COR-L47 (cell line): ENCODE measurements around the gene LSM4.

ENCODE experiments used
- DNase-seq: peaks from one replicate; lab custom pipeline; 2025; lab: John Stamatoyannopoulos, UW

Gene LSM4

DNA sequence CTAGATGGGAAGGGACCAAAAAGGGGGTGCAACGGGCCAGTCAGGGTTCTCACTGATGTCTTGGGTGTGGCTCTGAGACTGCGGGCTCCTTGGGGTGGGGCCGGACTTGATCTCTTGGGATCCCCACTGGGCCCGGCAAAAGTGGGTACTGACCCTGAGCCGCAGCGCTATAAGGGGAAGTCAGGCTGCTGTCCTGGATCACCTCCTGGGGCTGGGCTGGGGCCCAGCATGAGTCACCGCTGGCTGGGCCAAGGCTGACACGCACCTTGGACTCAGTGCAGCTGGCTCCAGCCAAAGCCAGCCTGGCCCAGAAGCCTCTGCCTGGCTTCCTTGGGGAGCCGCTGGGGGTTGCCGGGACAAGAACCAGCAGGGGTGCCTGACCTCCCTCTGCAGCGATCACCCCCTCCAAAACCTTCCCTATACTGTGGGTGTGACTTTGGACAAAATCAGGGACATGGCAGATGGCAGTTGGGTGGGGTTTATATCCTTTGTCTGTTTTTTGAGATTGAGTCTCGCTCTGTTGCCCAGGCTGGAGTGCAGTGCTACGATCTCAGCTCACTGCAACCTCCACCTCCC is 48.0 kb downstream of the LSM4 start:
- no peak for DNase-seq

DNA sequence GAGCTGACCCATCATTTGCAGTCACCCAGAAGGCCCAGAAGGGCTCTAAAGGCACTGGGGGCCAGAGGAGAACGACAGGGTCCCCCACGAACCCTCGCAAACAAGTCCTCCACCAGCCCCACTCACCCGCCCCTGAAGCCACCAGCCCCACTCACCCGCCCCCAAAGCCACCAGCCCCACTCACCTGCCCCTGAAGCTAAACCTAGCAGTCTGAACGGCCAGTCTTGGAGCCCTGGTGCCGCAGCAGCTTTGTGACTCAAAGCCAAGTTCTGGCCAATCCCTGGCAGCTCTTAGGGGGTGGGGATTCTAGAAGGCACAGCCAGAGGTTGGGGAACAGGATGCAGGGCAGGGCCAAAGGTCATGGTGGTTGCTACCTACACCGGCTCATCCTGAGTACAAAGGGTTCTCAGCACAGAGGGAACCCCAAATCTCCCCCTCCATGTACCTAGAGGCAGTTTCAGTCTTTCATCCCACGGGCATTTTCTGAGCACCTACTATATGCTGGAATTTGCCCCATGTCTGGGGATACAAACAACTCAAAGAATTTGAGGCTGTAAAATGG is 48.6 kb downstream of the LSM4 start, which contains the start of gene IQCN:
Gene IQCN (minus strand): TSS at position 234 of the 562 bp plus-strand sequence. CDS start 4,974 bp downstream, outside the sequence.
- no peak for DNase-seq

DNA sequence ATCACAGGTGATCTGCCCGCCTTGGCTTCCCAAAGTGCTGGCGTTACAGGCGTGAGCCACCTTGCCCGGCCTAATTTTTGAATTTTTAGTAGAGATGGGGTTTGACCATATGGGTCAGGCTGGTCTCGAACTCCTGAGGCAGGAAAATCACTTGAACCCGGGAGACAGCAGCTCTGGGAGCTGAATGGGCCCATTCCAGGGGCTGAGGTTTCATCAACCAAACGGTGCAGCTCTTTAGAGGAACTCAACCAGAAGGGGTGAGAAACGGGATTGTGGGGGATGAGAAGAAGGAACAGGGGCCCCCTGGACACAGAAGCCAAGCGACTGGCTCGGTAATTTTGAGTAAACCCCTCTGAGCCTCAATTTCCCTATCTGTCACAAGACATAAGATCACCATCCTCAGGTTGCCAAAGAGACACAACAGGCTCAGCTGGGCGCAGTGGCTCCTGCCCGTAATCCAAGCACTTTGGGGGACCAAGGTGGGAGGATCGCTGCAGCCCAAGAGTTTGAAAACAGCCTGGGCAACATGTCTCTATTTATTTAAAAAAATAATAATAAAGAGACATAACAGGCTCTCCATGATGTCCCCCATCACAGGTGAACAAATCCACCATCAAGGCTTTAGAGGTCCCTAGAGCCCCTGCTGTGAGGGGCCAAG is 49.2 kb downstream of the LSM4 start:
- no peak for DNase-seq

DNA sequence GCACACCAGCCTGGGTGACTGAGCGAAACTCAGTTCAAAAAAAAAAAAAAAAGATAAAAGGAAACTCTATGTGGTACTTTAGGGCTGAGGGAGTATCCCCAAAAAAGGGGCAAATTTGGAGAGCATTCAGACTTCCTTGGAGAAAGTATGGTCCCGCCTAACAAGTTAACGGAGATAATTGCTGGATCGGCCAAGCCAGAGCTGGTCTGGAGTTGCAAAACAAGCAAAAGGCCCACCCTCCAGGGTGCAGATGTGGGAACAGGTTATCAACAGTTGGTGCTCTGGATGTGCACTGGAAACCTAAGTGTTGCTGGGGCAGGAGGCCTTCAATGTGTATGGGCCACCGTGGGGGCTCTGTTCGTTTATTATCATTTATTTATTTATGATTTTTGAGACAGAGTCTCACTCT is 51.4 kb downstream of the LSM4 start:
- no peak for DNase-seq

DNA sequence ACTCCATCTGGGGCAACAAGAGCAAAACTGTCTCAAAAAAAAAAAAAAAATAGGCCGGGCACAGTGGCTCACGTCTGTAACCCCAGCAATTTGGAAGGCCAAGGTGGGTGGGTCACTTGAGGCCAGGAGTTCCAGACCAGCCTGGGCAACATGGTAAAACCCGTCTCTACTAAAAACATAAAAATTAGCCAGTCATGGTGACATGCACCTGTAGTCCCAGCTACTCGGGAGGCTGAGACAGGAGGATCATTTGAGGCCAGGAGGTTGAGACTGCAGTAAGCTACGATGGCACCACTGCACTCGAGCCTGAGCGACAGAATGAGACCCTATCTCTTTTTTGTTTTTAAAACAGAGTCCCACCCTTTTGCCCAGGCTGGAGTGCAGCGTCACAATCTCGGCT is 52.5 kb downstream of the LSM4 start:
- DNase-seq = no peak

DNA sequence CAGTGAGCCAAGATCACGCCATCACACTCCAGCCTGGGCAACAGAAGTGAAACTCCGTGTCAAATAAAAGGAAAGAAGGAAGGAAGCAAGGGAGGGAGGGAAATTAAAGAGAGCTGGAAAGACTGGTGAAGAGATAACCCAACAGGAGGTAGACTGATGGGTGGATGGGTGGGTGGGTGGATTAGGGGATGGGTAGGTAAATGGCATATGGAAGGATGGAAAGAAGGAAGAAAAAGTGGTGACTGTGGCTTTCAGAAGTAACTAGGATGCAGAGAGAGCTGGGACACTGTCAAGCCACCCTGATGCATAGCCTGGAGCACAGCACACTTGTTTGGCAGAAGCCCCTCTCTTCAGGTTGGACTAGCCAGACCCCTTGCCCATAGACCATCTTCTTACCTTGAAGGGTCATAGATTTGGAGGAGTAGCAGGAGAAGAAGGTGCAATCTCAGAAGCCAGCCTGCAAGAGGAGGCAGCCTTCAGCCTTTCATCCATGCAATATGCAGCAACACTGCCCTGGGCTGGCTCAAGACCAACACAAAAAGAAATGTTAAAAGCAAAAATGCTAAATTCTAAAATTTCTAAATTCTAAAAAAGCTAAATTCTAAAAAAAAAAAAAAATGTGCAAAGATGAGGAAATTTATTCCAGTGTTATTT is 53.7 kb downstream of the LSM4 start:
- DNase-seq = no peak

DNA sequence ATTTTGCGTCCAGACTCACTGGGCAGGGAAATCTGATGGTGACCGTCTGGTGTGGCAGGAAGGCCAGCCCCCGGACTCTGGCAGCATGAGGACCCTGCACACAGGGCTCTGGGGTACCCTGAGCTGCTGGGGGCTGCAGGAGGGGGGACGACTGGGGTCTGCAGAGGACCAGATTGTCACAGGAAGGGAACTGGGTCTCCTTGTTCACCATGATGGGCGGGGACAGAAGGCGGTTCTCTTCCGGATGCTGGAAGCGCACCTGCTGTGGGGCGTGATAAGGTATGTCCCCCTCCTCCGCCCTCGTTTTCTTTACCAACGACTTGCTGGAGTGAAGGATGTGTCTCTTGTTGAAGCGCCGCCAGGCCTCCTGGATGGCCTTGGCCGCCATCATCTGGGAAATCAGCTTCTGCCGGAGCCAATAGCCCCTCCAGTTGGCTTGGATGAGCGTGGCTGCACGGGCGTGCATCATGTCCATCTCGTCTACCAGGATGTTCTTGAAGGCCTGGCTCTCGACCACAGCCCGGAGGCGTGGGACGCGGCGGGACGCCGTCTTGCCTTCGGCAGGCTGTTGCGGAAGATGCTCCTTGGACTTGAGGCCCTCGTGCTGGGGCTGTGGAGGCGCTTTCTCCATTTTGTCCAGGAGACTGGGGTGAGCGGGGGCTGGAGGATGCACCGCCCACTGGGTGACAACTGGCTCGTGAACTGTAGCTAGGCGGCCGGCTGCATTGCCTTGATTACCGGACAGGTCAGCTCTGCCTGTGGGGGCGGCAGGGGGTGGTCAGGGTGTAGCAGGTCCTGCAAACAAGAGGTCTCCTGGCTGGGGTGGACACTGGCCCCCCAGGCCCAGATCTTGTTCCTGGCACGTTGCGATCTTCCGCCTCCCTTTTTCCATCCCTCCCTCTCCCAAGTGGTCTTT is 55.8 kb downstream of the LSM4 start:
- DNase-seq = no peak

DNA sequence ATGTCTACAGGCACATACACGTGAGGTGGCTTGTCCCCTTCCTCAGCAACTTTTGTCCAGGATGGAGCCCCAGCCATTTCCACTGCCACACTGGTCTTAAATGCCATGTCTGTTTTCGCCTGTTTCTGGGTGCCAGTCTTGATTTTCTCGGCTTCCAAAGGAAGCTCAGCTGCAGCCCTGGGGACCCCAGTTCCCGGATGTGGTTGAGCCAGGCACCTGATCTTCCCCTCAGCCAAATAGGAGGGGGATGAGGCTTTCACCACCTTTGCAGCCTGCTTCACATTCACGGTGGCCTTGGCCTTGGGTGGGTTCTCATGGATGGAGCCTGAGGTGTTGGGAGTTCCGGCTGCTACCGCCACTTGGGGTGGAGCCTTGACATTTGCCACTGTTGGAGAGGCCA is 57.3 kb downstream of the LSM4 start:
- no peak for DNase-seq

DNA sequence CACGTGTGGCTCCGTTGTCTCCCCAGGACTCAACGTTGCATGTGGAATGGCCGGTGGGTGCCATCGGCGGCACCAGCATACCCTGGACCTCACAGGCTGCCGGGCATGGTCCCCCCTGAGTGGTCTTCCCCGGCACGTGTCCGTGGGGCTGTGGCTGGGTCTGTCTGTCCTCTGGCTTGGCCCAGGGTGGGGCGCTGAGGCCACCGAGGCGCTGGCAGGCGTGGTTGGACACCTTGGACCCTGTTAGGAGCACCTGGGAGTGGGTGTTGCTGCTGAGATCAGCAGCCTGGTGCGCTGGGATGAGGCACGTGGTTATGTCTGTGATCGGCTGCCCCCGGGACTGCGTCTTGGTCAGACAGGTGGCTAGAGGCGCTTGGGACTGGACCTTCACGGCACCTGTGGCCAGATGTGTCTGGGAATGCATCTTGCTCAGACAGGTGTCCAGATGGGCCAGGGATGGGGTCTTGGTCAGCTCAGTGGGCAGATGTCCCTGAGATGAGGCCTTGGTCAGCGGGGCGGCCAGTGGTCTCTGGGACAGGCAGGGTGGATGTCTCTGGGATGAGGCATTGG is 57.8 kb downstream of the LSM4 start:
- DNase-seq = no peak

DNA sequence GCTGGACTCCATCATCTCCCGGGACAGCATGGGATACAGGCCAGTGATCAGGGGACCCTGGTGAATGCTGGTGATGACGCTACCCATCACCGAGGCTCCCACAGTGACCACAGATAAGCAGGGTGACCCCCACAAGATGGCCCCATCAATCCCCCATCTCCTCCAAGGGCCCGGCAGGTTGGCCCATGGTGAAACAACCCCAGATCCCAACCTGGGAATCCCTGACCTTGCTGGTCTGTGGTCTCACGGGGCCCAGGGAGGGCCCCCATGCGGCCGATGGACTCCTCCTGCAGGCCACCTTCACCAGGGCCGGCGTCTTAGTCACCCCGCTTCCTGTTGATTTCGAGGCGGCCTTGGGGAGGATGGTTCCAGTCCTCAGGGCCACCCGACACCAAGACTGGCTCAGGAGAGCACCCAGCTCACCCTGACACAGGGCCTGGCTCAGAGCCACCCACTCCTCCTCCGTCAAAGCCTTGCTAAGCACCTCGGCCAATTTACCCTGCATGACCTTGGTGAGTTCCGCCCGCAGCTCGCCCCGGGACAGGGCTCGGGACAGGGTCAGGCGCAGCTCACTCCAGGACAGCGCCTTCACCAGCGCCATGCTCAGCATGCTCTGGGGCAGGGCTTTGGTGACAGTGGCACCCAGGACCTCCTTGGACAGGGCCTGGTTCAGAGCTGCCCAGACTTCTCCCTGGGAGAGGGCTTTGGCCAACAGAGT is 58.6 kb downstream of the LSM4 start:
- DNase-seq = no peak

DNA sequence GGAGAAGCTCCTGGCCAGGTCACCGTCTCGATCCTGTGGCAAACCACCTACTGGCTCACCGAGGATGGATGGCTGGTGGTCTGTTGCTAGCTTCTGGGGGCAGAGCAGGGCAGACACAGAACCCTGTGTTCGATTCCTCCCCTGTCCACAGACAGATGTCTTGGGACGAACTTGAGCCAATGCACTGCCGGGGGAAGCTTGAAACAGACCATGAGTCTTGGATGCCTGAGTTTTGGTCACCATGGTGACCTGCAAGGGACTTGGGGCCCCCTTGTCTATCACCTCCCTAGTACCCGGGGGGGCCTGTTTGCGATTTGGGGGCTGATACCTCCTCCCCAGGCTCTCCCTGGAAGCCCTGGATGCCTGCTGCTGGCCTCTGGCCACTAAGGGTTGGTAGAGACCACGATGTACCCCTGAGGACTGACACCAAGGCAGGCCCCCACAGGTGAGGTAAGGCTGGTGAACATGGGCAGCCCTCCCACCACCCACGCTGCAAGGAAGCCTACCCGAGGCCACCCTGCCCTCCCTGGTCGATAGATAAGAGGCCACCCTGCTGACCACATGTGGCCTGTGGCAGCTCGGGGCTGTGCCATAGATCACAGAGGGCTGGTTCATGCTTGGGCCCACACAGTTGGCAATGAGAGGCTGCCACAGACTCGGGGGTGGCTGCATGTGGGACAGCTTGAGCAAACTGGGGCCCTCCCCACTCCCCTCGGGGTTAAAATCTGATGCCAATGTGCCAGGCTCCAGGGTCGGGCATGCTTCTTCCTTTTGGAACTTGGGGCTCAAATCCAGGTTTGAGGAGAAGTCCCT is 59.3 kb downstream of the LSM4 start:
- DNase-seq = no peak

DNA sequence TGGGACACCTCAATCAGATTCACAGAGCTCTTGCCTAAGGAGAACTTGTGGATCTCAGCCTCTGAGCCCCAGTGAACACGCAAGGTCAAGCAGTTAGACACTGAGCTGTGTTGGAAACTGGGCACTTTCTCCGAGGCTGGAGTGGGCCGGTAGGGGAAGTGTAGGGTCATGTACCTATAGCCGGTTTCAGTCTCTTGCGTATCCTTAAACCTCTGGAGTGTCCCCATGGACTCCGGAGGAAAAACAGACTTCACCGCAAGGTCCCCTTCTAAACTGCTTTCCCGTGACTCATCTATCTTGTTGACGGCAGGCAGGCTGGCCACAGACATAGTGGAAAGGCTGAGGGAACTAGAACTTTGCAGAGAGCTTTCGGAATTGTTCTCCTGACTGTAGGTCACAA is 60.0 kb downstream of the LSM4 start:
- no peak for DNase-seq

DNA sequence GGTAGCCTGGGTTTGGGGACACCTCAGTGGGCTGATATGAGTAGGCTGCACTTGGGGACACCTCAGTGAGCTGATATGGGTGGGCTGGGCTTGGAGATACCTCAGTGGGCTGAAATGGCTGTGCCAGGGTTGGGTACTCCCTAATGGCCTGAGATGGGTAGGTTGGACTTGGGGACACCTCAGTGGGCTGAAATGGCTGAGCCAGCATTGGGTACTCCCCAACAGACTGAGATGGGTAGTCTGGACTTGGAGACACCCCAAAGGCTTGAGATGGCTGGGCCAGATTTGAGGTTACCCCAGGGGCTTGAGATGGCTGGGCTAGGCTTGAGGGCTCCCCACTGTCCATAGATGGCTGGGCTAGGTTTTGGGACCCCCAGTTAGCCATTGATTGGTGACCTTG is 60.7 kb downstream of the LSM4 start:
- no peak for DNase-seq

DNA sequence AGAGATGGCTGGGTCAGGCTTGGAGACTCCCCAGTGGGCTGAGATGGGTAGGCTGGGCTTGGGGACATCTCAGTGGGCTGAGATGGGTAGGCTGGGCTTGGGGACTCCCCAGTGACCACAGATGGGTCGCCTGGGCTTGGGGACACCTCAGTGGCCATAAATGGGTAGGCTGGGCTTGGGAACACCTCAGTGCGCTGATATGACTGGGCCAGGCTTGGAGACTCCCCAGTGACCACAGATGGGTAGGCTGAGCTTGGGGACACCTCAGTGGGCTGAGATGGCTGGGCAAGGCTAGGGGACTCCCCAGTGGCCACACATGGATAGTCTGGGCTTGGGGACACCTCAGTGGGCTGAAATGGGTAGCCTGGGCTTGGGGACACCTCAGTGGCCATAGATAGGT is 61.4 kb downstream of the LSM4 start:
- no peak for DNase-seq

DNA sequence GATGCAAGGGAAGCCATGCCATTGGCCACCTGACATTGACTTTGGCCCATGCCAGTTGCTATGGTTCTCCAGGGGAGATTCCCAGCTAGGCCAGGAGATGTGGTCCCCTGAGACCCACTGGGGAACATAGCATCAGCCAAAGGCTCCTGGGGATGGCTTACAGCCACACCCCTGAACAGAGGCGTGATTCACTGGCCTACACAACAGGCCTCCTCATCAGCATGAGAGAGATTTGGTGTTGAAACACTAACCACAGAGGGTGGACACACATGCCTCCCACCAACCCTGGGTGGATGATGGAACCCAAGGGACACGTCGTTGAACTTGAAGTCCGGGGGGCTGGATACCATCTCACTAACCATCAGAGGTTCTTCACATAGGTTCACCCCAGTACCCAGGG is 63.0 kb downstream of the LSM4 start:
- DNase-seq = no peak

DNA sequence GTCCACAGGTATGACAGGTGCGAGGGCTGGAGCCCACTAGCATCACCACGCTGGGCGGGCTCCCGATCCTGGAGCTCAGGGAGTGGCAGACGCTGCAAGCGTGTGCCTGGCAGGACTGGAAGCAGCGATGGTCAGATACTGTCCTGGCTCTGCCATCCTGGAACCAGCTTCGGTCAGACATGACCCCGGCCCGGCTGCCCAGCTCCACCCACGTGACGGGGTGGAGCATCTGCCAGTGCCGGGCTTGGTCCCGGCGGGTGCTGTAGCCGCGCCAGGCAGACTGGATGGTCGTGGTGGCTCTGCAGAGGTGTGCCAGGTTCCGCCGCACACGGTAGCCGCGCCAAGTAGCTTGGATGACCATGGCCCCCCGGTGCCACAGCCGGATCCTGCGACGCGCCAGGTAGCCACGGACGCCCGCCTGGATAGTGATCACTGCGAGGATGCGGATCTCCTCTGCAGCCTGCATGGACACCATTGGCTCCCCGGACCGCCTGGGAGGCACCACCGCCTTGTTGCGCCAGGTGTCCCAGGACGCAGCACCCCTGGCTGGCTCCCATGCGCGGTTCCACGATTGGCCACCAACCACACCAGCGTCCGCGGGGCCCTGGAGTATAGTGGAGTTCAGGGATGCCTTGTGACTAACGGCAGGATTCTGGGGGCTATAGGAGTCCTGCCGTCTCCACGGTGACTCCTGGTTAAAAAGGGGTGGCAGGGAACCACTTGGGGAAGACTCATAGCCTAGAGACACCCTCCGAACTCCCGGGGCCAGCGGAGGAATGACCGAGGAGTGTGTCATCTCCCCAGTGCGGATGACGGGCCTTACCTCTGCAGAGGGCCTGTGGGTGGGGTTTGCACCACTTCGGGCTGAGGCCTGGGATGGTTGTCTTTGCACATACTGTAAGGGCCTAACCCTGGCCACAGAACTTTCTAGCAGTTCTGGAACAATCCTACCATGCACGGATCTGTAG is 65.1 kb downstream of the LSM4 start:
- DNase-seq = no peak
